Heart right ventricle (tissue), 16 donors: Measurements from ENCODE around the gene MST1R. TPM values are rescaled to one million over a fixed set of nuclear protein-coding genes. Genes with fewer than 3 reads are reported as not detected.
"Not testable (repeated sequence)": the region's sequence is repeated elsewhere in the genome, so short reads cannot be mapped to it uniquely, and the experiment has no call there.

Experiments
- ATAC-seq, 8 donors: fragments of 200-7000 bp; cut with Tn5 transposase; one replicate each; pipeline ENCODE4 v1.9.1; 2020; ENCODE audit warnings: mild to moderate bottlenecking in 8 of 8, moderate library complexity in 8 of 8, moderate number of reproducible peaks in 1 of 8
- DNase-seq, 2 donors: peaks; one replicate each; pipeline ENCODE4 v3.0.0-alpha.2; 2020
- H3K27ac ChIP-seq, 10 donors: fragments of 200-600 bp; sonication (generic) in 2 of 10; one replicate each; pipeline versions ENCODE4 v1.5.0 to v1.8.0; 2020 to 2022; ENCODE audit warnings: mild to moderate bottlenecking in 3 of 10
- H3K27me3 ChIP-seq, 7 donors: fragments of 200-600 bp; one replicate each; pipeline ENCODE4 v1.8.0; 2021 to 2022; ENCODE audit warnings: mild to moderate bottlenecking in 2 of 7
- H3K36me3 ChIP-seq, 9 donors: fragments of 200-600 bp; sonication (generic) in 1 of 9; one replicate each; pipeline versions ENCODE4 v1.5.0 to v1.8.0; 2020 to 2022; ENCODE audit warnings: mild to moderate bottlenecking in 2 of 9
- H3K4me1 ChIP-seq, 9 donors: fragments of 200-600 bp; sonication (generic) in 1 of 9; one replicate each; pipeline versions ENCODE4 v1.5.0 to v1.8.0; 2020 to 2022; ENCODE audit warnings: mild to moderate bottlenecking in 4 of 9
- H3K4me3 ChIP-seq, 10 donors: fragments of 200-600 bp; sonication (generic) in 2 of 10; one replicate each; pipeline versions ENCODE4 v1.5.0 to v1.8.0; 2020 to 2022; ENCODE audit warnings: mild to moderate bottlenecking in 7 of 10, moderate library complexity in 2 of 10
- H3K9me3 ChIP-seq, 11 donors: fragments of 200-600 bp in 10 of 11; sonication (generic) in 2 of 11; one replicate each; pipeline versions ENCODE4 v1.5.0 to v1.8.0; 2013 to 2022; ENCODE audit warnings: mild to moderate bottlenecking in 2 of 11, control low read depth in 1 of 11, moderate library complexity in 1 of 11
- WGBS, 2 donors: extraction: QIAGEN DNeasy Blood & Tissue Kit; methylation state at CpG; one replicate each; pipeline ENCODE4 v1.1.7; 2013; ENCODE audit warnings: inconsistent platforms in 1 of 2; 5-methylcytosine and 5-hydroxymethylcytosine counted together
- intact Hi-C, 10 donors: fragments of 100-400 bp; cut with DNase I; formaldehyde crosslinking; loops; one replicate each; pipeline versions ENCODE4 v1.11.1 to v1.14.2; 2022
- polyA plus RNA-seq, 2 donors: library from polyadenylated mRNA; stranded (reverse); fragments of 200-250 nt; gene quantifications; one replicate each; pipeline ENCODE4 v1.2.3, GENCODE V29; 2013
- total RNA-seq, 10 donors: library from RNA; stranded (reverse); fragmentation: NEBNext Ultra II Directional in 3 of 10; extraction: Animal tissue kit (Norgen Biotek cat#: 25700) in 3 of 10; gene quantifications; one replicate each; pipeline versions ENCODE4 v1.2.1 to v1.2.4, GENCODE V29; 2021 to 2023
- TF ChIP-seq, protein P1 (sequence below), 9 donors: fragments of 200-600 bp; sonication (generic) in 2 of 9; IDR thresholded peaks; one replicate each; pipeline versions ENCODE4 v1.5.0 to v1.8.0; 2021 to 2022; ENCODE audit warnings: antibody characterized with exemption in 9 of 9, mild to moderate bottlenecking in 5 of 9, moderate library complexity in 1 of 9
- donor health status: Arrhythmogenic right ventricular cardiomyopathy.
- donor health status: ischemic (EF 13 %, LVEDD 7.1; RV severe dilation, severe dysfunction).
- donor health status: healthy with polysubstance abuse.
- donor health status: DM: no; HTN: yes; CAD: no.
- donor health status: DM: no; HTN: no; CAD: no.
- donor health status: ischemic (EF 25% LVEDD 6.9; RV normal size, moderate dysfunction).
- donor health status: ischemic (EF 25% LVEDD 5.7; RV mildly dilated, moderate dysfunction).
- donor health status: healthy.
- donor health status: DM: yes; HTN: yes; CAD: no.
- donor health status: Ischemic cardiomyopathy.
- donor health status: ischemic (EF 35%, LVEDD 5.7; RV mildly dilated, moderate dysfunction).
- donor health status: nonischemic (EF 11% LVEDD 7.7; RV severe dilation, severe dysfunction).
- donor health status: DM: yes; HTN: yes; CAD: no.
- donor health status: PGD.
- donor health status: ischemic (EF 29% LVEDD 5.4; RV normal size, mild dysfunction).
- donor health status: nonischemic (EF 23%, LVEDD 6.1; RV moderate dilation, normal function).

The MST1R gene
- total and polyA plus RNA-seq, 12 donors, result 0.53 to 7.1 (median 1.7) TPM

GRCh38 chr3:49911124-49911420 is 7.4 kb upstream of the MST1R start:
- TF ChIP-seq, protein P1, sequence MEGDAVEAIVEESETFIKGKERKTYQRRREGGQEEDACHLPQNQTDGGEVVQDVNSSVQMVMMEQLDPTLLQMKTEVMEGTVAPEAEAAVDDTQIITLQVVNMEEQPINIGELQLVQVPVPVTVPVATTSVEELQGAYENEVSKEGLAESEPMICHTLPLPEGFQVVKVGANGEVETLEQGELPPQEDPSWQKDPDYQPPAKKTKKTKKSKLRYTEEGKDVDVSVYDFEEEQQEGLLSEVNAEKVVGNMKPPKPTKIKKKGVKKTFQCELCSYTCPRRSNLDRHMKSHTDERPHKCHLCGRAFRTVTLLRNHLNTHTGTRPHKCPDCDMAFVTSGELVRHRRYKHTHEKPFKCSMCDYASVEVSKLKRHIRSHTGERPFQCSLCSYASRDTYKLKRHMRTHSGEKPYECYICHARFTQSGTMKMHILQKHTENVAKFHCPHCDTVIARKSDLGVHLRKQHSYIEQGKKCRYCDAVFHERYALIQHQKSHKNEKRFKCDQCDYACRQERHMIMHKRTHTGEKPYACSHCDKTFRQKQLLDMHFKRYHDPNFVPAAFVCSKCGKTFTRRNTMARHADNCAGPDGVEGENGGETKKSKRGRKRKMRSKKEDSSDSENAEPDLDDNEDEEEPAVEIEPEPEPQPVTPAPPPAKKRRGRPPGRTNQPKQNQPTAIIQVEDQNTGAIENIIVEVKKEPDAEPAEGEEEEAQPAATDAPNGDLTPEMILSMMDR (IDR thresholded peaks at IDR 0.05), result no peak
- DNase-seq (no peak), ATAC-seq (no peak)
- no peak overlapping the region for H3K27ac ChIP-seq
- H3K4me3 ChIP-seq, result no peak overlapping the region
- H3K4me1 ChIP-seq, result peaks cover under 1 to 10% (median 6%) of the 10 kb centered on the region in 9 donors
- no peaks in the 10 kb centered on the region for H3K9me3 ChIP-seq
- peaks cover 0 to 52% (median 11%) of the 10 kb centered on the region in 9 donors for H3K36me3 ChIP-seq
- intact Hi-C loops, result loop anchor here in 1 of 10 donors (10.0 kb wide), 1 partner anchor 206 kb away; no protein-coding TSS in a partner anchor
- H3K27me3 ChIP-seq, result no peaks in the 10 kb centered on the region
- 98 to 100% methylated on average over 2 of the region's 2 CpGs for WGBS, 2 donors

- intact Hi-C loops, result loop anchor here in 1 of 10 donors (10.0 kb wide), 1 partner anchor 206 kb away; no protein-coding TSS in a partner anchor
- Histone ChIP-seq H3K27me3 (no peaks in the 10 kb centered on the region), H3K4me1 (peaks cover 2 to 16% (median 11%) of the 10 kb centered on the region in 9 donors), H3K27ac (no peak overlapping the region), H3K9me3 (no peaks in the 10 kb centered on the region), H3K4me3 (no peak overlapping the region), H3K36me3 (peaks cover 0 to 52% (median 11%) of the 10 kb centered on the region in 9 donors)
- no peak for DNase-seq
- TF ChIP-seq, protein P1 (IDR thresholded peaks at IDR 0.05), result no peak
- no peak for ATAC-seq
- WGBS, 2 donors, result 76 to 83% methylated on average over 48 of the region's 48 CpGs
Observed at GRCh38 chr3:49910409-49911123, 6.9 kb upstream of the MST1R start.

DNA sequence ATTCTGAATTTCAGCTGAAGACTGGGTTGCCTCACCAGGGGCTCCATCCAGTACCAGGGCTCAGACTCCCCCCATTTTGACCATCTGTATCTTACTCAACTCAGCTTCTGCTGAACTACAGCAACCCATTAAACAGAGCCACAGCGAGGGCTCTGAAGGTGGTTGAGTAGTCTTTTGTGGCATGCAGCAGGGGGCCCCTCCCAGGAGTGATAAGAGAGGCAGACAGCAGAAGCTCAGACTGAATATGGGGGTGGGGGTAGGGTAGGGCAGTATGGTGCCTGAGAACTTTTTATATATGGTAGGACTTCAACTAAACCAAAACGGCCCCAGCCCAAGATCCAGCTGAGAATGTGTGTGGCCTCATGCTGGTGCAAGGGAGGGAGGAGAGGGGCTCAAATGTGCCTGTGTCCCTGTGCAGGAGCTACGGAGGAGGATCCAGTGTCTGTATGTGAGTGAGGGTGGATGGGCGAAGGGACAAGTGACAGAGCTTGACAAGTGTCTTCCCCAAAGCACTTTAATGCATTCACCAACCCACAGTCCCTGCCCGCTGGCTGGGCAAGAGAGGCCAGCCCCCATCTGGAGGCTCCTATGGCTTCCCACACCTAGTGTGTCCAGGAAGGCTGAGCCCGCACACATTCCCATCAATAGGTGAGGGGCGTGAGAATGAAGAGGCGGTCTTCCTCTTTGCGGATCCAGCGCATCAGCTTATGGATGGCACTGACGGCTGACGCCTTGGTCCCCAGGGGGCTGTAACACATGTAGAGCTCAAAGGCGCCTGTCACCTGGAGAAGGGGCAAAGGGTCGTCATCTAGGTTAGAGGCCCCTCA is 4.9 kb upstream of the MST1R start:
- Histone ChIP-seq H3K4me1 (peaks cover 2 to 32% (median 24%) of the 10 kb centered on the region in 9 donors), H3K27ac (no peak overlapping the region), H3K36me3 (peaks cover 0 to 52% (median 11%) of the 10 kb centered on the region in 9 donors), H3K9me3 (no peaks in the 10 kb centered on the region), H3K4me3 (no peak overlapping the region), H3K27me3 (no peaks in the 10 kb centered on the region)
- WGBS, 2 donors, result 90 to 92% methylated on average over 14 of the region's 14 CpGs
- DNase-seq, result no peak
- intact Hi-C loops, result loop anchor here (5.0 to 10.0 kb wide), 9 partner anchors 54 to 371 kb away; partner anchors contain the start of genes INKA1 (in 3 of the 10), CDHR4 (in 1 of the 10), GMPPB (in 1 of the 10) and TRAIP (in 1 of the 10)
- TF ChIP-seq, protein P1 (IDR thresholded peaks at IDR 0.05), result no peak
- ATAC-seq, result no peak

DNA sequence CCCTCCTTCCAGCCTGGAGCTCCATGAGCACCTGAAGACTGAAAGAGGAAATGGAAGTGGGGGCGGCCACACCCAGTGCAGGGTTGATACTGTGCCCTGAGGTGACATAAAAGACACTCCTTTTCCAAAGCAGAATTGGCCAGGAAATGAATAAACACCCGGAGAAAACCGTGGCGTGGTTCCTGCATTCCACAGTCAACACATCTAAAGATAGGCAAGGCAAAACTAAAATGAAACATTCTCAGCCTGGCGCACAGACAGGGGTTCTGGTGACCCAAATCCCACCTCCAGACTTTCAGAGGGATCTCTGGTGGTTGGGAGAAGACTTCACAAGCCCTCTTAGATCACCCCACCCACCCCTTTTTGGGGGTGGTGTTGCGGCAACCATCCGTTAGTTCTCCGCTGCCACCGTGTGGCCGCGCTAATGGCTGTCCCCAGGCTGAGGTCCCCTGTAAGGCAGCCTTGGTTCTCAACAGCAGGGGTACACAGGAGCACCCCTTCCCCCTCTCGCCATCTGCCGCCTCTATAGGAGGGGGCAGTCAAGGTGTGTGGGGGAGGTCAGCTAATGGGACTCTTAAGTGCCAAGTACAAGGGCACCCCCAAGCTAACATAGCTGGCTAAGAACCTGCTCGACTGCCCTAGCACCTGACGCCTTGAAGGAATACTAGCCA is 2.5 kb upstream of the MST1R start:
- Histone ChIP-seq H3K27ac (peak overlapping the region in 8 of 10 donors; percentile 37 to 71 (median 65)), H3K9me3 (no peaks in the 10 kb centered on the region), H3K36me3 (peaks cover 0 to 32% (median 11%) of the 10 kb centered on the region in 9 donors), H3K27me3 (no peaks in the 10 kb centered on the region), H3K4me1 (peaks cover 8 to 52% (median 30%) of the 10 kb centered on the region in 9 donors), H3K4me3 (peak overlapping the region in 8 of 10 donors; percentile 0 to 41 (median 34))
- TF ChIP-seq, protein P1 (IDR thresholded peaks at IDR 0.05), result peak; percentile 50 to 90 (median 69)
- intact Hi-C loops, result loop anchor here (2.0 to 10.0 kb wide), 10 partner anchors 51 to 369 kb away; partner anchors contain the start of genes INKA1 (in 7 of the 10), CDHR4 (in 1 of the 10), GMPPB (in 1 of the 10) and TRAIP (in 1 of the 10)
- WGBS, 2 donors, result 18 to 19% methylated on average over 15 of the region's 15 CpGs
- ATAC-seq (peak; percentile 49 to 83 (median 60)), DNase-seq (peak; percentile 49 to 54)

DNA sequence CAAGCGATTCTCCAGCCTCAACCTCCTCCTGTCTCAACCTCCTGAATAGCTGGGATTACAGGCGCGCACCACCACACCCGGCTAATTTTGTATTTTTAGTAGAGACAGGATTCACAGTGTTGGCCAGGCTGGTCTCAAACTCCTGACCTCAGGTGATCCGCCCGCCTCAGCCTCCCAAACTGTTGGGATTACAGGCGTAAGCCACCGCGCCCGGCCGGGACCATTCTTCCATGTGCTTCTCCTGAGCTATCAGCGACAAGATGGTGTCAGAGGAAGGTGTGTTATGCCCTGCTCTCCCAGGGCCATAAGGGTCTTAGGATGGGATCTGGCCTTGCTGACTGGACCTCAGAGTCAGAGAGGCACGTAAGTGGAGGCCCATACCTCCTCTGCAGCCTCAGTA is 775 bp upstream of the MST1R start:
- peaks cover 0 to 14% (median 0%) of the 10 kb centered on the region in 9 donors for H3K36me3 ChIP-seq
- peaks cover 8 to 61% (median 39%) of the 10 kb centered on the region in 9 donors for H3K4me1 ChIP-seq
- not testable (repeated sequence) for H3K27me3 ChIP-seq, H3K4me3 ChIP-seq, DNase-seq, H3K9me3 ChIP-seq, ATAC-seq
- WGBS, 2 donors, result 94 to 96% methylated on average over 13 of the region's 13 CpGs
- intact Hi-C loops, result loop anchor here in 8 of 10 donors (1.0 to 10.0 kb wide), 9 partner anchors 42 to 200 kb away; partner anchors contain the start of genes TRAIP (in 4 of the 8) and GMPPB (in 1 of the 8)
- H3K27ac ChIP-seq, result peak overlapping the region in 7 of 10 donors; percentile 28 to 80 (median 58)
